NCI-H1694 treated with DMSO at 0.1 percent for 48 hours (cell line): ENCODE measurements around the gene PRKCZ.

Experiments
- DNase-seq: peaks from one replicate; lab custom pipeline; 2025; lab: John Stamatoyannopoulos, UW

Gene PRKCZ

DNA sequence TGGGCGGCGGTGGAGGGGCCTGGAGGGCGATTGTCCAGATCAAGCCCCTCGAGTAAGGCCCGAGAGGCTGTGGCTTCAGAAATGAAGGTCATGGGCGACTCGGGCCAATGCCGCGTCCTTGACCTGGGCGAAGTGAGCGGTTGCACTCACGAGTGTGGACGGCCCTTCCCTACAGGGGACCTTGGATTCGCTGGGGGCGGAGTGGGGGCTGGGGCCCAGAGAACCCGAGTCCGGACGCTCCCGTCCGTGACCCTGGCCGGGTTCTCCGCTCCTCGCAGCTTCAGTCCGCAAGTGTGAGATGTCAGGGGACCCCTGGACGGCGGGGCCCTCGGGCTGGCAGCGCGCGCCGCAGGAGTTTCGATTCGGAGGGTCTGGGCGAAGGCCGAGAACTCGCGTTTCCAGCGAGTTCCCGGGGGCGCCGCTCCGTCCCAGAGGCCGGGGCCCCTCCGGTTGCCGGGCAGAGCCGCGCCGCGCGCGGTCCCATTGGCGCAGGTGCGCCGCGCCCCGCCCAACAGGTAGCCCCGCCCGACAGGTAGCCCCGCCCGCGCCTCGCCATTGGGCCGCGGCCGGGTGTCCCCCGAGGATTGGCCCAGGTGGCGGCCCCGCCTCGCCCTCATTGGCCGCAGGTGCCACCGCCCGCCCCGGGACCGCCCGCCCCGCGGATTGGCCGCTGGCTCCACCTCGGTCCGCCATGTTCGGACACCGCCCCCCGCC is at the start of gene PRKCZ:
TSS of gene PRKCZ (plus strand) at position 694 of the 714 bp plus-strand sequence. CDS start 220 bp downstream, outside the sequence.
- peak; percentile 20 for DNase-seq

DNA sequence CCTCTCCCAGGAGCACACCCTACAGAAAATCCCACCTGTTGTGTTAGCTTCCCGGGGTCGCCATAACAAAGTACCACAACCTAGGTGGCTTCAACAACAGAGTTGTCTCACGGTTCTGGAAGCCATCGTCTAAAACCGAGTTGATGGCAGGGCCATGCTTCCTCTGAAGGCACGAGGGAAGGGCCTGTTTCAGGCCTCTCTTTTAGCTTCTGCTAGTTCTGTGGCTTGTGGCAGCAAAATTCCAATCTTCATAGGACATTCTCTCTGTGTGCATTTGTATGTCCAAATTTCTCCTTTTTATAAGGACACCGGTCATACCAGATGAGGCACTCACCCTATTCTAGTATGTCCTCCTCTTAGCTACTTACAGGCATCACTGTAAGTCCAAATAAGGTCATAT is 49.8 kb upstream of the PRKCZ start:
- no peak for DNase-seq

DNA sequence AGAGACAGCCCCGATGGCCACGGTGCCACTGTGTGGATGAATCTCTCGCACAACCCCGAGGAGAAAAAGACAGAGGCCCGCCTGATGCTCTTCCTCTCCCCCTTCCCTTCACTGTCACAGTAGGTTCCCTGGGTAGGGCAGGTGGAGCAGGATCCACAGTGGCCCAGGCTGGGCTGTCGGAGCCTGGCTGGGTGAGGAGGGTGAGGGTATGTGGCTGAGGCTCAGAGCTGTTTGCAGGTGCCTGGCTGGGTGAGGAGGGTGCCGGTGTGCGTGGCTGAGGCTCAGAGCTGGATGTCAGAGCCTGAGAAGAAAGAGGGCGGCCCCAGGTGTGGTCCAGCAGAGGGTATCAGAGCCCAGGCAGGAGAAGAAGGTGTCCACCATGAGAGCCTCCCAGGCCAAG is 49.4 kb upstream of the PRKCZ start:
- DNase-seq, result no peak

DNA sequence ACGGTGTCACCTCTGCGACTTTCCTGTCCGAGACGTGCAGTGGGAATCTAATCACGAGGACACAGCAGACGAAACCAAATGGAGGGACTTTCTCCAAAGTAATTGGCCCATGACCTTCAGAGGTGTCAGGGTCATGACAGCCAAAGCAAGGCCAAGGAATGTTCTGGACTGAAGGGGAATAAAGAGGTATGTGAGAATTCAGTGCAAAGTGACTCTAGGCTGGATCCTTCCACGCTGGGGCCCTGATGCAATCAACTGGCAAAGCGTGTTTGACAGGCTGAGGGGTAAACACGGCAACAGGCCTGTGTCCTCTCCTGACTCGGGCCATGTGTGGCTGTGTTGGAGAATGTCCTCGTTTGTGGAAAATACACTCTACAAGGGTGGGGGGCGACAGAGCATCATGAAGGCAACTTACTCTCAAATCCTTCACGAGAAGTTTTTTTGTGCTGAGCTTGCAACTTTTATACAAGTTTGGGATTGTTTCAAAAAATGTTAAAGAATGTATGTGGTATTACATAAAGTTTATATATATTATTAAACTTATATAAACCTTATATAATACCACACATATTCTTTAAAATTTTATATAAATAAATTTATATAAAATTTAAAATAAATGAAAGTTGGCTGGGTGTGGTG is 48.3 kb upstream of the PRKCZ start:
- DNase-seq, result no peak

DNA sequence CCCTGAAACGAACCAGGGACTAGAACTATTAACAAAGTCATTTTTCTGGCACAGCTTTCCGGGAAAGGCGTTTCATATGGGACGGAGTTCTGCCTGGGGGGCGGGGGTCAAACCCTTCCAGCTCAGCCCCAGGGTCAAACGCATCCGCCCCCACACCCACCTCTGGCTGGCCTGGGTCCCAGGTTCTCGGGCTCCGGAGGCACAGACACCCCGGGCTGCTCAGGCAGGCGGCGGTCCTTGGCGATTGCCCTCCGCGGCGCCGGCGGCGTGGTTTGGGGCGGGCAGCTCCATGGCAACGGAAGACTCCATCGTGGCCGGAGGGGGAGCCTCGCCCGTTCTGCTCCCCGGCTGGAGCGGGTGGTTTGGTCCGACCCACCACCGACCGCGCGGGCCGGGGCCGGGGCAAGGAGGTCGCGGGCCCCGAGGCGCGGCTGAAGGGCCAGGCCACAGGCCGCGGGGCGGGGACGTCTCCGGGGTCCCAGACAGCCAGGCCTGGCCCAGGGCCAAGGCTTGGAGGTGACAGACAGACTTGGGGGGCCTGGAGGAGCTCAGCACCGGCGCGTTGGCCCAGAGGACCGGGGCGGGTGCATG is 46.6 kb upstream of the PRKCZ start, which contains the start of gene CFAP74:
TSS of gene CFAP74 (minus strand) at position 246 of the 591 bp plus-strand sequence. CDS start 12,830 bp downstream, outside the sequence.
- no peak for DNase-seq

DNA sequence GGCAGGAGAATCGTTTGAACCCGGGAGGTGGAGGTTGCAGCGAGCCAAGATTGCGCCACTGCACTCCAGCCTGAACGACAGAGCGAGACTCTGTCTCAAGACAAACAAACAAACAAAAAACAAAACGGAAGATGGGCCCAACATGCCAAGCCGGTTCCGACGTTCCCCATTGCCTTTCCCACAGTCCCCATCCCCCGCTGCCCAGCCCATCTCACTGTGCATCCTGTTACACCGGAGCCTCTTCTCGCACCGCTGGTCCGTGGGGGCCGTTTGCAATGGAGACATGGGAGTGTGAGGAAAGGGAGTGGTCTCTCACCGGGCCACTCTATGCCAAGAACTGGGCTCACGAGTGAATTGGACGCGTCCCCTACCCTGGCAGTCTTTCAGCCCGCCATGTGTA is 45.4 kb upstream of the PRKCZ start:
- DNase-seq, result no peak

DNA sequence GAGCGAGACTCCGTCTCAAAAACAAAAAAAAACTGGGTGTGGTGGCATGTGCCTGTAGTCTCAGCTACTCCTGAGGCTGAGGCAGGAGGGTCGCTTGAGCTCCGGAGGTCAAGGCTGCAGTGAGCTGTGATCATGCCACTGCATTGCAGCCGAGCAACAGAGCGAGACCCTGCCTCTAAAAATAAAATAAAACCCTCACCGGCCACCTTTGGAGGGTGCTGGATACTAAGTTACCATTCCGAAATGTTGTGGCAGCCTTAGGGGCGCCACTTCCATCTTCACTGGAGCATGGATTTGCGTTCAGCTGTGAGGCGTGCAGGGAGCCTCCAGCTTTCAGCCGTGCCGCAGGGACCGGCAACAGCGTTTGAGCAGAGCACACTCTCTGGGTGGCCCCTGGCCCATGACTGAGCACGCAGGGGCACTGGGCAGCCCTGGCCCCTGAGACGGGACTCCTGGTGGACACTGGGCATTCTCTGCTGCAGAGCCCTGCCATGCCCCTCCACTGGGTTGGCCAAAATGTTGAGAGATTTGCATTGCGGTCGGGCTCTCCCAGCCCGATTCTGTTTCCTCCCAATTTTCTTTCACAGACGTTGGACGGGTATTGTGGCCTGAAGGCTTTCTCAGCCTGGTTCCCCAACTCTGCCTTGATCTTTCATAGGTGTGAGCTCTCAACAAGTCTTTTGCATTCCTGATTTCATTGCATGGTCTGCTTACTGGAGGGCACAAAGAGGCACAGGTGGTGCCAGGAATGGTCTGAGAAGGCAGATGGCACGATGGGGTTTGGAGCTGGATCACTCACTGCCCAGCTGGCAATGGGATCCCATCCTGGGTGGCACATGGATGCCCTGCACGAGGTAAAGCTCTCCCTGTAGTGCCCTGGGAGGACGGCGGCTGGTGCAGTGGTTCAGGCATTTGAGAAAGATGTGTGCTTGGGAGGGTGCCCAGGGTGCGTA is 40.8 kb upstream of the PRKCZ start:
- DNase-seq, result no peak

DNA sequence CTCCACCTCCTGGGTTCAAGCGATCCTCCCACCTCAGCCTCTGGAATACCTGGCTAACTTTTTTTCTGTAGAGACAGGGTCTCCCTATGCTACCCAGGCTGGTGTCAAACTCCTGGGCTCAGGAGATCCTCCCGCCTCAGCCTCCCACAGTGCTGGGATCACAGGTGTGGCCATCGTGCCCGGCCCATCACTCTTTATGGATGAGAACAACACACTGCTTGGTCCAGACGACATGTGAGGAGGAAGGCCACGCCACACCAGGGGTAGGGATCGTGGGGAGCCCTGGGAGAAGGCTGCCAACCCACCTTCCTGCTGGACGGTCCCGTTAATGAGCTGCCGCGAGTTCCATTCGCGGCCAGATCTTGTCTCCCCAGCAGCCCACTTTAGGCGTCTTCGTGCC is 36.0 kb upstream of the PRKCZ start:
- no peak for DNase-seq

DNA sequence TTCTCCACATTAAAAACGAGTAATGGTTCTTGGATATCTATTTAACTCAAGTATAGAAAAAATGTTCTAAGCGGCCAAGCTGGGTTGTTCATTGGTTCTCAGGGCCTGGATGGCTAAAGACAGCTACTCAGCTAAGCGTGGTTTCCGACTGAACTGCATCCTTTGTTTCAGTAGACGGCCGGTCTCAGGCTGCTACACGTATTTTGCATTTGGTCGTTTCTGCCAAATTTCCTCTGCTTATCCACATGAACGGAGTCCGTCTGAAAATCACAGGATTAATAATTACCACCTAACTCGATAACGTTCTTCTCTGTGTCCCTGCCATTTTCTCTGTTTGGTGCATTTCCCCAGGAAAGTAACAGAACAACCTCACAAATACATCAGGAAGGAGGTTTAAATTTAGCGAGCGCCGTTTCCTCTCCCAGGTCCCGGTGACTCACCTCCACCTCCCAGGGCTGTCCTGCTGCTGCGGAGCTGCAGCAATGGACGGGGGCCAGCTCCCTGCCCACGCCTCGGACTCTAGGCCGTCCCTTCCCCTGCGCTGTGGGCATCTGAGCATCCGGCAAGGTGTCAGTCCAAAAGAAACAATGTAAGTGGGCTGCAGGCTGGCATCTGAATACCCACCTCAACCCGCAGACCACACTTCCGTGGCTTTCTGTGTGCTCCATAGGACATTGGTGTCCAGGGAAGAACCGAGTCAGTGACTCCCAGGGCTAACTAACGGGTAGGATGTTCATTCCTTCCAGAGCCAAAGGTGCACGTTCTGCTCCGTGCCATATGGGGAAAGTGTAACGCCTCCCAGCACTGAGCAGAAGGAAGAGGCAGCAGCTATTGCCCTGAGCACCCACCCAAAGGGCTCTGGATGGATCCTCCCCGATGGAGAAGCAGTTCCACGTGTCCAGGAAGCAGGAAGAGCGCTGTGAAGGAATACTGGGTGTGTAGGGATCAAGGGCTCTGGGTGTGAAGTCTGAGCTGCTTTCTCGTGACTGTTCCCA is 35.2 kb upstream of the PRKCZ start:
- no peak for DNase-seq

DNA sequence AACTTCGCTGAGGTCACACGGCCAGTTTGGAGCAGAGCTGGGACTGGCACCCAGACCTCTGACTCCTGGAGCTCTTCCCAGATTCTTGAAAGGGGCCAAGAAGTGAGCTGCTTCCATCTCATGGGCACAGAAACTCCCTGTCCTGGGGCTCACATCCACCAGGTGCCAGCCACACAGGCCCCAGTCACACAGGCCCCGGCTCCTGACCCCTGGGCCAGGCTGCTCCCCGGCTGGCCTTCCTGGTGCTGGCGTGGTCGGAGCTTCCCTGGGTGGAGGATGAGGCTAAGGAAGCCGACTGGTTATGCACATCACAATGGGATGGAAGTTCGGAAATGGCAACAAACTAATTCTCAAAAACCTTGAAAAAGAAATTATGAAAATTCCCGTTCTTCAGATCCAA is 34.1 kb upstream of the PRKCZ start:
- DNase-seq, result no peak

DNA sequence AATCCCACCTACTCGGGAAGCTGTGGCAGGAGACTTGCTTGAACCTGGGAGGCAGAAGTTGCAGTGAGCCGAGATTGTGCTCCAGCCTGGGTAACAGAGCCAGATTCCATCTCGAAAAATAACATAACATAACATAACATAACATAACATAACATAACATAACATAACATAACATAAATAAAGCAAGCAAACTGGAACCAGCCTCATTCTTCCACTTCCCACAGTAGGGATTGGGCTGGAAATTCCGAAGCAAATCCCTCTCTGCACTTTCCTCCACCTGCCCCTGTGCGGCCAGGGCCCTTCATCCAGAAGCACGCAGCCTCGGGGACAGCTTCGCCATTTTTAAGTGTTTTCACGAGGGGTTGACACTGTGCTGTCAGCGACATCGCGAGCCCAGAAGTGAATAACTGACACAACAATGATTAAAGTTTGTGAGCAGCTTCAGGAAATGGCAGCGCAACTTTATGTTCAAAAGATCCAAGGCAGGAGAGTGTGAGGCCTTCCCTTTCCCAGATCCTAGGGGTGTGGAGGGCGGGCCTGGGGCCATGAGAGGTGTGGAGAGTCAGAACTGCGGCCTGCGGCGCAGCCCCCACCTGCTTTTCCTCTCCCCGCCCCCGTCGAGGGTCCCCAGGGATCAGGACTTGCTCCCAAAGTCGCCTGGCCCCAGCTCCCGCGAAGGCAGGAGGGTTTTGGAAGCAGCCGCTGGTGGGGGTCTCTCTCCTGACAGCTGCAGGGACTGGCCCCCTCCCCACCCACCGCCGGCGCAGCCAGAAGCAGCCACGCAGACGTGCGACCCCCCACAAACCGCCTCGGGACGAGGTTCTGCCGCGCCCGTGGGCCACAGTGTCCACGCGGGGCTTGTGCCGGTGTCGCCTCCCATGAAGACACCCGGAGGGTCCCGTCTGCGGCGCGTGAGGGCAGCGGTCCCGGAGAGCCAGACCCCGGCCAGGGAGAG is 31.7 kb upstream of the PRKCZ start:
- DNase-seq, result no peak

DNA sequence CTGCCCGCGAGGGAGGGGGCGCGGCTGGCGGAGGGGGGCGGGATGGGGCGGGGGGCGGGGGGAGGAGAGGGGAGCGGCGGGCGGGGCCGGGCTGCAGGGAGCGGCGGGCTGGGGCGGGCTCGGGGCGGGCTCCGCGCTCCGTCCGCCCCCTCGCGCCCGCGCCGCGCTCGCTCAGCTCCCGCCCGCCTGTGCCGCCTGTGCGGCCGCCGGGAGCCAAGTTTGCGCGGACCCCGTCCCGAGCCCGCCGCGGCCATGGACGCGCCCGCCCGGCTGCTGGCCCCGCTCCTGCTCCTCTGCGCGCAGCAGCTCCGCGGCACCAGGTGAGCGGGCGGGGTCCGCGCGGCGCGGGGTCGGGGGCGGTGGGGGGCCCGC is 31.1 kb upstream of the PRKCZ start, which contains the start of gene GABRD:
TSS of gene GABRD (plus strand) at position 174 of the 372 bp plus-strand sequence. CDS start at position 253, 79 bp downstream.
- no peak for DNase-seq

DNA sequence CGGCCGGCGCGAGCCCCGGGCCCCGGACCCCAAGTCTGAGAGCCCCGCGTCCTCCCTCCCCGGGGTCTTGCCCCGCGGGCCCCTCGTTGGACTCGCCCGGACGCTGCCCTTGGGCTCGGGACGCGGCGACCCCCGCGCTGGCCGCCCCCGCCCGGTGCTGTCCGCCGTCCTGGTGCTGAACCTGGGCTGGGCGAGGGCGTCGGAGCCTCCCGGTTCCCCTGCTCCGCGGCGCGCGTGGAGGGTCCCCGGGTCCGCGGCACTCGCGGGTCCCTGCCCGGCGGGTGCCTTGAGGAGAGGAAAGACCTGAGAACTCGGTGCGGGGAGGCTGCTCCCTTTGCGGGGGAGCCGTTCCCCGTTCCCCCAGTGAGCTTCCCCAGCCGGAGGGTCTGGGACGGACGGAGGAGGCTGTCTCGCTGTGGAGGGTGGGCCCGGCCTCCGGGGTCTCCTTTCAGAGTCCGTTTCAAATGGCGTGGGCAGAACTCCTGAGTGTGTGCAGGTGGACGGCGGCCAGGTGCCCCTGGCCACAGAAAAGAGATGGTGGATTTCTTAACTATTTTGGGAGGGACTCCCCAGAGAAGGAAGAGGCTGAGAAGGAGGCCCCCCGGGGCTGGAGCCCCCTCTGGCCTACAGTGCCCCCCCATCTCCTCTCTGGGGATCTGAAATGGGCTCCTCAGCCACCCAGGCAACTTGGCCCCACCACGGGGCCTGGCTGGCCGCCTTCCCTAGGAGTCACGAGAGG is 30.5 kb upstream of the PRKCZ start:
- no peak for DNase-seq

DNA sequence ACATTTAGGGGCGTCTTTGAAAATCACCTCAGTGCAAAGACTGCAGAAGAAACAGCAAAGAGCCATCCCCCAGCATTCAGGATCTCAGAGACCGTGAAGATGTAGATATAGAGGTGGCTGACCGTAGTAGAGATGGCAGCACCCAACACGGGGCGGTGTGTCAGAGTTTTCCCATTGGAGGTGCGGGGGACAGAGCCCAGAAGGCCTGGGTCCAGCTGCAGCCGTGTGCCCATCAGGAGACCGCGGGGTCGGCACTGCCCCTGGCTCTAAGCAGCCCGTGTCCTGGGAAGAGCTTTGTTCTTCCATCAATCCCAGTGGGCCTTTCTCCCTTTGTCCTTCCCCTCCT is 29.9 kb upstream of the PRKCZ start:
- DNase-seq, result no peak

DNA sequence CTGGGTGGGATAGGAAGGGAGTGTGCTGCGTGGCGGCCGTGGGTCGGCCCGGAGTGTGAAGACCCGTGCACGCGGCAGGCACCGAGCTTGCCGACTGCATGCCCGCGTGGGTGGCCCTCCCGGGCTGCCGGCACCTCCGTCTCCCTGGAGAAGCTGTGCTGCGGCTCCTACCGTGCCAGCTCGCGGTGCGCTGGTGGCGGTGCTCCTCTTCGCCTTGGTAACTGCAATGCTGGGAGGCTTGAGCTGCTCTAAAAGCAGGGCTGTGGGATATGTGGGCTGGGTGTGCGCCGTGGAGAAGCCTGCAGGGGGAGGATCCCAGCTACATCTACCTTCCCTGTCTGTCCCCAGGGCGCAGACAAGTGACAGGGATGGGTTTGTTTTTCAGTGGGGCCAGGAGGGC is 28.7 kb upstream of the PRKCZ start:
- DNase-seq, result no peak

DNA sequence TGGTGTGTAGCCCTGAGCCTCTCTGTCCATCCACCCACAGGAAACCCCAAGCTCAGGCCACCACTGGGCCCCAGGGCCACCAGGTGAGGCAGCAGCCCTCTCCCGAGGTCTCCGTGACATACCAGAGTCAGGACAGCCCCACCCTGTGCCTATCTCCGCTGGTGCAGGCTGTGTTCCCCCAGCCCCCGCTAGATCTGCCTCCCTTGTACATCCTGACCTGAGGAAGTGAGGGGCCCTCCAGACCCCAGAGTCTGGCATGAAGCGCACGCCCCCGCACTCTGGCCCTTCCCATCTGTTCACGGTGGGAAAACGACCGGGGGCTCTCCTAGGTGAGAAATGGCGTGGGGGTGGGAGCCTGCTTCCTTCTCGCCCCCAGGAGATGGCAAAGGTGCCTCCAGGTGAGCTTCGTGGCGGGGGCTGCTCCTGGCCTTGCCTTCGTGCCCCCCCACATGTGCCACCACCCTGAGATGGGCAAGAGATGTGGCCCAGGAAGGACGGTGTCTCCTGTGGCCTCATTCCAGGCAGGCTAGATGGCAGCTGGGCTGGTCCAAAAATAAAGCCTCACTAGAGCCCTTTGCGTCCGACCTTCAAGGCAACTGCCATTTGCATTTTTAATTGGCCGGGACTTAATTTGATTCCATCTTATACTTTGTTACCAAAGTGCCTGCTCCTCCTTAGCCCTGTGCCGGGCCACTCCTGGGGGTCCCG is 28.0 kb upstream of the PRKCZ start:
- no peak for DNase-seq

DNA sequence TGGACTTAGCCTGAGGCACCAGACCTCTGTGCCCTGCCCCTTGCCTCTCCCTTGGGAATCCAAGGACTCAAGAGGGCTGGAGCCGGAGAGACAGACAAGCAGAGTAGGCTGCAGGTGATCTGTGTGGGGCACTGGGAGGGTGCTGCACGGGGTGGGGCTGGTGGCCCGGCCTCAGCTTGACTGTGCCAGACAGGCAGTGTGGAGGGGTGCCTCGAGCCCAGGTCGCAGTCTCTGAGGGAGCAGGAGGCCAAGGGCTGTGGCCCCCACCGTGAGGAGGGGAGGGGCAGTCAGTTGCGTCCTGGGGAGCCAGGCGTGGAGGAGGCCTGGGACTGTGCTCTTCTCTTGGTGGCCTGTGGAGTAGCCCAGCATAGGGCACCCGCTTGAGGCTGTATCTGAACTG is 27.0 kb upstream of the PRKCZ start:
- no peak for DNase-seq

DNA sequence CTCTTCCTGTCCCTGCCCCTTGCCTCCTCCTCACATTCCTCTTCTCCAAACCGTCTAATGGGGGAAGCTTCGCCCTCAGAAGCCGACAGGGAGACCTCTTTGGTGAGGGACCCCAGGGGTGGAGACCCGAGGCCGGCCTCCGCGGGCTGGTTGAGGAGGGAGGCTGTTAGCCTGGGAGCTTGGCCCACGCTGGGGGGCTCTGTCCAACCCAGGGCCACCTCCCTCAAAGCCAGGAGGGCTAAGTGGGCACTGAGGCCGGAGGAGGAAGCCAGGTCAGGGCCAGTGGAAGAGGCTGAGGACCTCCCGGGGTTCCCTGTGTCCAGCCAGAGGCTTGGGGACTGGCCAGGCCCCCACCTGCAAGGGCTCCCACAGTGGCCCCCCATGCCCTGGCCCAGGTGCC is 25.8 kb upstream of the PRKCZ start:
- no peak for DNase-seq
